K562 (cell line): ENCODE results near the gene G2E3. TPM values are rescaled to one million over a fixed set of nuclear protein-coding genes. Genes with fewer than 3 reads are reported as not detected.

Experiments used
- CHD2 ChIP-seq: IDR thresholded peaks from 2 replicates; pipeline ENCODE4 v1.6.1; 2011; ENCODE audit warnings: low read depth, low read length
- COPS2 ChIP-seq: fragments of 450-650 bp; conservative IDR thresholded peaks from 2 replicates; pipeline ENCODE4 v1.6.1; 2016; ENCODE audit warnings: mild to moderate bottlenecking, moderate library complexity
- CTCF ChIP-seq, 3 experiments: IDR thresholded peaks in 2 of 3; conservative IDR thresholded peaks in 1 of 3; 2 replicates each; pipeline ENCODE4 v1.5.1; 2011 to 2012; ENCODE audit warnings: low read length in 3 of 3, mild to moderate bottlenecking in 3 of 3, control low read depth in 2 of 3, improper control_type of control experiment in 1 of 3, inconsistent platforms in 1 of 3, low read depth in 1 of 3, mixed read lengths in 1 of 3, moderate library complexity in 1 of 3; ENCODE audit not compliant: insufficient read depth in 2 of 3
- GTF2E2 ChIP-seq: fragments of 200-800 bp; sonication (Bioruptor generic); IDR thresholded peaks from 2 replicates; pipeline ENCODE4 v1.6.1; 2016; ENCODE audit warnings: missing genetic modification characterization, missing compliant biosample characterization
- KDM4B ChIP-seq, 2 experiments: fragments of 450-650 bp in 1 of 2; sonication (generic) in 1 of 2; IDR thresholded peaks; 2 replicates each; pipeline ENCODE4 v1.6.1; 2016 to 2017; ENCODE audit warnings: borderline replicate concordance in 2 of 2, antibody characterized with exemption in 1 of 2, low read depth in 1 of 2, mild to moderate bottlenecking in 1 of 2
- NR2C2 ChIP-seq, 2 experiments: fragments of 200-800 bp in 1 of 2; sonication (Bioruptor generic) in 1 of 2; sonication (generic) in 1 of 2; formaldehyde crosslinking in 1 of 2; IDR thresholded peaks; 2 replicates each; pipeline versions ENCODE4 v1.6.1 to v1.8.0; 2016 to 2022; ENCODE audit warnings: mild to moderate bottlenecking in 1 of 2, missing compliant biosample characterization in 1 of 2, missing genetic modification characterization in 1 of 2, missing genetic modification reagents in 1 of 2
- POLR2A ChIP-seq: fragments of 450-650 bp; conservative IDR thresholded peaks from 2 replicates; pipeline ENCODE4 v1.6.1; 2016
- POLR2AphosphoS2 ChIP-seq: IDR thresholded peaks from 2 replicates; pipeline ENCODE4 v1.6.1; 2012; ENCODE audit warnings: low read length, improper control_type of control experiment
- SIN3A ChIP-seq, 2 experiments: fragments of 150-350 bp in 1 of 2; IDR thresholded peaks; 2 replicates each; pipeline ENCODE4 v1.6.1; 2011 to 2016; ENCODE audit warnings: borderline replicate concordance in 2 of 2, low read depth in 2 of 2, low read length in 2 of 2, mild to moderate bottlenecking in 2 of 2, moderate library complexity in 2 of 2; ENCODE audit not compliant: control insufficient read depth in 1 of 2
- TBP ChIP-seq: optimal IDR thresholded peaks from 2 replicates; pipeline ENCODE3; 2011; ENCODE audit warnings: low read depth, low read length, improper control_type of control experiment
- ZFP36 ChIP-seq: fragments of 150-350 bp; IDR thresholded peaks from 2 replicates; pipeline ENCODE4 v1.6.1; 2018; ENCODE audit warnings: low read length, low read depth; ENCODE audit not compliant: partially characterized antibody
- ZNF785 ChIP-seq: fragments of 250-450 bp; sonication (Bioruptor Pico); IDR thresholded peaks from 2 replicates; pipeline ENCODE4 v1.4.0; 2020; ENCODE audit warnings: mild to moderate bottlenecking
- polyA plus RNA-seq, 8 experiments: library from polyadenylated mRNA; depleted of rRNA in 4 of 8; stranded (reverse) in 5 of 8; unstranded in 3 of 8; fragments of >200 nt; fragmentation: Nextera tagmentation in 2 of 8; fragmentation: Illumina TruSeq in 1 of 8; extraction: Ambion mirVana in 2 of 8; extraction: Trizol in 1 of 8; gene quantifications; 2 replicates each; pipeline versions ENCODE4 v1.2.1 to v1.2.3, GENCODE V29; 2011 to 2014; ENCODE audit warnings: inconsistent platforms in 1 of 8, missing spikeins in 1 of 8
- total RNA-seq, 7 experiments: library from RNA; depleted of rRNA in 6 of 7; stranded (reverse); fragments of >200 nt in 6 of 7; fragmentation: Illumina TruSeq in 2 of 7; extraction: Trizol in 2 of 7; gene quantifications; 2 replicates each; pipeline versions ENCODE4 v1.2.1 to v1.2.3, GENCODE V29; 2011 to 2021; ENCODE audit warnings: low replicate concordance in 1 of 7
- TF ChIP-seq, protein P1 (sequence below), 2 experiments: IDR thresholded peaks; 2 replicates each; pipeline ENCODE4 v1.6.1; 2011; ENCODE audit warnings: borderline replicate concordance in 1 of 2, control low read depth in 1 of 2, low read depth in 1 of 2, low read length in 1 of 2, mild to moderate bottlenecking in 1 of 2, mixed read lengths in 1 of 2, moderate library complexity in 1 of 2; ENCODE audit not compliant: insufficient read depth in 1 of 2, insufficient read length in 1 of 2, poor library complexity in 1 of 2, severe bottlenecking in 1 of 2; ENCODE audit errors: extremely low read depth in 1 of 2
- TF ChIP-seq, protein P2 (sequence below): conservative IDR thresholded peaks from 2 replicates; pipeline ENCODE4 v1.6.1; 2011; ENCODE audit warnings: low read depth, mild to moderate bottlenecking, low read length; ENCODE audit not compliant: control insufficient read depth
- TF ChIP-seq, protein P3 (sequence below): fragments of 450-650 bp; formaldehyde crosslinking; IDR thresholded peaks from 2 replicates; pipeline ENCODE4 v1.4.0; 2020; ENCODE audit warnings: mild to moderate bottlenecking, moderate library complexity
- TF ChIP-seq, protein P4 (sequence below), 2 experiments: fragments of 450-650 bp; conservative IDR thresholded peaks; 2 replicates each; pipeline ENCODE4 v1.6.1; 2017; ENCODE audit warnings: mild to moderate bottlenecking in 2 of 2, moderate library complexity in 2 of 2

Gene G2E3
- total and polyA plus RNA-seq, 9 of the 15 experiments (the other 6 are each of a cell fraction or from before 2014, with no cell fraction given): 9.8 to 53.5 (median 24.7) TPM

DNA sequence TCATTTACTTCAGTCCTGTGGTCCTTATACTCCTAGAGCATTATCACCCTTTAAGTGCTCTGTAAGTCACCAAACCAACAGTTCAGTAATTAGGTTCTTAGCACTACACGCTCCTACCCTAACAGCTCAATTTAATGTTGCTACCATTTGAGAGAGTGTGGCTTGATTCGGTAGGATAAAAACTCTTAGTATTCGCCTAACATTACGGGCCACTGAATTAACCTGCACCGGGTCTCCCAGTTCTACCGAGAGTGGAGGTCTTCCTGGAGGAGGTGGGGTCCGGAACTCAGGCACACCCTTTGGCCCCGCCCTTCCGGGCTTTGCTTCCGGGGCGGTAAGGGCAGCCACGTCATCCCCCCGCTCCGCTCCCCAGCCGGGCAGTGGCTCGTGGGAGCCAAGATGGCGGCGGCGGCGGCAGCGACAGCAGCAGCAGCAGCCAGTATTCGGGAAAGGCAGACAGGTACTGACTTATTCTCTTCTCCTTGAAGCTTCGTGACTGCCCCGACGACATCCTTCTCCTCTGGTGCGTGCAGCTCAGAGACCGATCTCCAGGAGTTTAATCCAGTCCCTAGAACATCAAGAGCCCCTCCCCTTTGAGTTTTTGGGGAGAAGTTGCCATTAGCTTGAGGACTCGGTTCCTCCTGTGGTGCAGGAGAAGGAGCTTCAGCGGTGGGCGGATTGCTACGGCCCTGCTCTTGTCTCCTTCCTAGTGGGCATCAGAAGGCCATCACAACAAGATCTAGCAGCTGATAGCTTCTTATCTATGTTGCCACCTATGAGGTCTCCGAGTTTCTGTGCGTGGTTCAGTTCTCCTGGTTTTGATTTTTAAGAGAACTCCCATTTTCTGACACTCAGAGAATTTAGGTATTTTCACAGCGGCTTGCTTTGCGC is 63.2 kb downstream of the G2E3 start, which contains the start of gene SCFD1 (continued):
- TF ChIP-seq, protein P1, sequence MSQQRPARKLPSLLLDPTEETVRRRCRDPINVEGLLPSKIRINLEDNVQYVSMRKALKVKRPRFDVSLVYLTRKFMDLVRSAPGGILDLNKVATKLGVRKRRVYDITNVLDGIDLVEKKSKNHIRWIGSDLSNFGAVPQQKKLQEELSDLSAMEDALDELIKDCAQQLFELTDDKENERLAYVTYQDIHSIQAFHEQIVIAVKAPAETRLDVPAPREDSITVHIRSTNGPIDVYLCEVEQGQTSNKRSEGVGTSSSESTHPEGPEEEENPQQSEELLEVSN (IDR thresholded peaks at IDR 0.05; ENCODE audit: borderline replicate concordance in 1 of 2, extremely low read depth in 1 of 2, insufficient read depth in 1 of 2, insufficient read length in 1 of 2, low read depth in 1 of 2, low read length in 1 of 2, poor library complexity in 1 of 2, severe bottlenecking in 1 of 2): peak in 1 of 2 experiments; percentile 19
- TF ChIP-seq SIN3A (IDR thresholded peaks at IDR 0.05; ENCODE audit: borderline replicate concordance in 2 of 2, control insufficient read depth in 1 of 2, low read depth in 2 of 2, low read length in 2 of 2) (peak; percentile 10 to 57; a peak in 1 of 4 replicates), CTCF (IDR thresholded peaks at IDR 0.05 in 2 of 3, conservative IDR thresholded peaks at IDR 0.05 in 1 of 3; ENCODE audit: insufficient read depth in 2 of 3, low read depth in 1 of 3, low read length in 3 of 3) (no peak), GTF2E2 (tag) (0 out of 2 replicates have a peak, but pooled peaks have one; percentile 3), NR2C2 (CRISPR knock-in tag; IDR thresholded peaks at IDR 0.05) (peak; percentile 94), NR2C2 (tag; IDR thresholded peaks at IDR 0.05) (peak; percentile 99), KDM4B (IDR thresholded peaks at IDR 0.05; ENCODE audit: borderline replicate concordance in 2 of 2, low read depth in 1 of 2) (peak in 1 of 2 experiments; percentile 78; a peak in 1 of 4 replicates), CHD2 (0 out of 2 replicates have a peak, but pooled peaks have one; percentile 32), POLR2AphosphoS2 (no peak; the same call in 1 of the 2 replicates), ZFP36 (peak; percentile 100), ZNF785 (CRISPR knock-in tag) (no peak), TBP (peak; percentile 93), POLR2A (peak; percentile 96), COPS2 (no peak)
- TF ChIP-seq, protein P2, sequence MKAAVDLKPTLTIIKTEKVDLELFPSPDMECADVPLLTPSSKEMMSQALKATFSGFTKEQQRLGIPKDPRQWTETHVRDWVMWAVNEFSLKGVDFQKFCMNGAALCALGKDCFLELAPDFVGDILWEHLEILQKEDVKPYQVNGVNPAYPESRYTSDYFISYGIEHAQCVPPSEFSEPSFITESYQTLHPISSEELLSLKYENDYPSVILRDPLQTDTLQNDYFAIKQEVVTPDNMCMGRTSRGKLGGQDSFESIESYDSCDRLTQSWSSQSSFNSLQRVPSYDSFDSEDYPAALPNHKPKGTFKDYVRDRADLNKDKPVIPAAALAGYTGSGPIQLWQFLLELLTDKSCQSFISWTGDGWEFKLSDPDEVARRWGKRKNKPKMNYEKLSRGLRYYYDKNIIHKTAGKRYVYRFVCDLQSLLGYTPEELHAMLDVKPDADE: peak; percentile 77; the same call in 1 of the 2 replicates
- TF ChIP-seq, protein P3, sequence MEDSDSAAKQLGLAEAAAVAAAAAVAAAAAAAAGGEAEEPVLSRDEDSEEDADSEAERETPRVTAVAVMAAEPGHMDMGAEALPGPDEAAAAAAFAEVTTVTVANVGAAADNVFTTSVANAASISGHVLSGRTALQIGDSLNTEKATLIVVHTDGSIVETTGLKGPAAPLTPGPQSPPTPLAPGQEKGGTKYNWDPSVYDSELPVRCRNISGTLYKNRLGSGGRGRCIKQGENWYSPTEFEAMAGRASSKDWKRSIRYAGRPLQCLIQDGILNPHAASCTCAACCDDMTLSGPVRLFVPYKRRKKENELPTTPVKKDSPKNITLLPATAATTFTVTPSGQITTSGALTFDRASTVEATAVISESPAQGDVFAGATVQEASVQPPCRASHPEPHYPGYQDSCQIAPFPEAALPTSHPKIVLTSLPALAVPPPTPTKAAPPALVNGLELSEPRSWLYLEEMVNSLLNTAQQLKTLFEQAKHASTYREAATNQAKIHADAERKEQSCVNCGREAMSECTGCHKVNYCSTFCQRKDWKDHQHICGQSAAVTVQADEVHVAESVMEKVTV (CRISPR knock-in tag): 0 out of 2 replicates have a peak, but pooled peaks have one; percentile 24
- TF ChIP-seq, protein P4, sequence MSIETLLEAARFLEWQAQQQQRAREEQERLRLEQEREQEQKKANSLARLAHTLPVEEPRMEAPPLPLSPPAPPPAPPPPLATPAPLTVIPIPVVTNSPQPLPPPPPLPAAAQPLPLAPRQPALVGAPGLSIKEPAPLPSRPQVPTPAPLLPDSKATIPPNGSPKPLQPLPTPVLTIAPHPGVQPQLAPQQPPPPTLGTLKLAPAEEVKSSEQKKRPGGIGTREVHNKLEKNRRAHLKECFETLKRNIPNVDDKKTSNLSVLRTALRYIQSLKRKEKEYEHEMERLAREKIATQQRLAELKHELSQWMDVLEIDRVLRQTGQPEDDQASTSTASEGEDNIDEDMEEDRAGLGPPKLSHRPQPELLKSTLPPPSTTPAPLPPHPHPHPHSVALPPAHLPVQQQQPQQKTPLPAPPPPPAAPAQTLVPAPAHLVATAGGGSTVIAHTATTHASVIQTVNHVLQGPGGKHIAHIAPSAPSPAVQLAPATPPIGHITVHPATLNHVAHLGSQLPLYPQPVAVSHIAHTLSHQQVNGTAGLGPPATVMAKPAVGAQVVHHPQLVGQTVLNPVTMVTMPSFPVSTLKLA (conservative IDR thresholded peaks at IDR 0.05): peak; percentile 62 to 81; a peak in 3 of 4 replicates
